Activated T-helper 1 cell treated with anti-CD3 and anti-CD28 coated beads, Interleukin-2, amount 50 U/mL, for 16 hours (primary cell): Measurements from ENCODE around the gene NUP210.

Experiments used
- DNase-seq, 2 donors: peaks; one replicate each; pipeline ENCODE4 v3.0.0-alpha.2; 2020; ENCODE audit warnings: low read depth in 1 of 2, low spot score in 1 of 2

The NUP210 gene

DNA sequence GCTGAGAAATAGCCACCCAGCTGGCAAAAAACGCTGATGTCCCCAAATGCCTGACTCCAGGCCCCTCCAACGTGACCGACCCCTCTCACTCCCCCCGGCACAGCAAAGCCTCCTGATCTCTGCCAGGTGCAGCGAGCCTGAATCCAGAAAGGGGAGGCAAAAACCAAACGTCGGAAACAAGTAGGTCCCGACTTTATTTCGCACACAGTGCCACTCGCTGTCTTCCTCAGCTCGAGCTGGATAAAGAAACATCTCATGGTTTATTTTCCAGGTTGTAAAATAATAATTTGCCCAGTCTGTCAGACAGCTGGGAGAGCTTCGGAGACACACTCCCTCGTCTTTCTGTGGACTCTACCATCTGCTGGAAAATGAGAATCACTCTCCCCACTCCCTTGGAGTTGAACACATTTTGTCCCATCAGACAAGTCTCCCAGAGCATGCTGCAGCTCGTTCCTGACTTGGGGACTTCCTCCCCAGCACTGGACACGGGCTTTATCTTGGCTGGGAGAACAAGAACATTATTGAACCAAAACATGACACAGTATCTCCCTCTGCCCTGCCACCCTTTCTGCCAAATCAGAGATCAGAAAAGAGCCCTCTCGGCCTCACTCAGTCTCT lies 142.8 kb downstream of the NUP210 start:
- DNase-seq: no peak

DNA sequence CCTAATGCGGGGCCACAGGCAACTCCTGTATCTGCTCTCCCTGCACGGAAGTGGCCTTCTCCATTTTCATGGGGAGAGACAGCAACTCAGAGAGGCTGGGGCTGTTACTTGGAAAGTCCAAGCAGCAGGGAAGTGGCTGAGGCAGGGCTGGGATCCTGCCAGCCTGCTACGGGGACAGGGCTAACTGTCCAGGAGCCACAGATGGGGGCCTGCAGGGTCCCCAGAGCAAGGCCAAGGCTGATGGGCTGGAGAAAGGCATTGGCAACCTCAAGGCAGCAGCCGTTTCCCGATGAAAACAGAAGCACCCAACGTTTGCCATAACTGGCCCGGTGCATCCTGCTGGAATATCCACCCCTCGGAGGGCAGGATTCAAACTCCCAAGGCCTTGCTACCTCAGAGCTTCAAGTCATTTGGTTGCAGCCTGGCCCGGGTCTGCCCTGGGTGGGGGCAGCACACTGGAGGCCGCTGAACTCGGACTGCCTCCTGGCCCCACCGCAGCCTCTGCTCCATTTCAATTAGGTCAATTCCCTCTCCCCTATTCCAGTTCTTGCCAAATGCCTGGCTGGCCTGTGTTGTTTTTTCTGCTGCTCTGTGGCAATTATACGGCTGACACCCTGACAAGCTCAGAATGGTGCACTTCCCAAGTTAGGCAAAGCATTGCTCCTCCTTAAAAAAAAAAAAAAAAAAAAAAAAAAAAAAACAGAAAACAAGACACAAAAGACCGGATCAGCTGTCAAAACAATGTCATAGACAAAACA lies 143.5 kb downstream of the NUP210 start:
- no peak for DNase-seq

DNA sequence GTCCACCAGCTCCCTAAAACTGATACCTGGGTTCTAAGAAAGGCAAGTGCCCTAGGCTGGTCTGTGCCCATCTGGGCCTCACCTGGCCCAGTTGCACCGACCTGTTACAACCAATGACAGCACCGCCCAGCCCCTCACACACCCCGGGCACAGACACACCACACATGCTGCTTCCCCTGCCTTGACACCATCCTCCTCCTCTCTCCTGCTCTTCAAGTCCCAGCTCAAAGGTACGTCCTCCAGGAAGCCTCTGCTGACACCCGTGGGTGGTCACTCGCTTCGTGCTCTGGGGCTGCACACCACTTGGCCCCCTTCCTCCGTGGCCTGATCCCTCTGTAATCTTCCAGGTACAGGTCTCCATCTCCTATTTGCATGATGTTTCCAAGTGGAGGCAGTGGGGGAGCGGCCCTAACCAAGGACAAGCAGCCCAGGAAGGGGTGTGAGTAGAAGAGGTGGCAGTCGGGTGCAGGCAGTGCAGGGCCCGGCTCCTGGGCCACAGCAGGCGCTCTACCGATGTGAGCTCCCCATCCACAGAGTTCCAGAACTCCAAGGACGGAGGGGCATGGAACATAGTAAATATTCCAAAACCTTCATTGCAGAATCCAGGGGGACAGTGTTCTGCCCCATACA lies 144.6 kb downstream of the NUP210 start:
- DNase-seq: no peak

DNA sequence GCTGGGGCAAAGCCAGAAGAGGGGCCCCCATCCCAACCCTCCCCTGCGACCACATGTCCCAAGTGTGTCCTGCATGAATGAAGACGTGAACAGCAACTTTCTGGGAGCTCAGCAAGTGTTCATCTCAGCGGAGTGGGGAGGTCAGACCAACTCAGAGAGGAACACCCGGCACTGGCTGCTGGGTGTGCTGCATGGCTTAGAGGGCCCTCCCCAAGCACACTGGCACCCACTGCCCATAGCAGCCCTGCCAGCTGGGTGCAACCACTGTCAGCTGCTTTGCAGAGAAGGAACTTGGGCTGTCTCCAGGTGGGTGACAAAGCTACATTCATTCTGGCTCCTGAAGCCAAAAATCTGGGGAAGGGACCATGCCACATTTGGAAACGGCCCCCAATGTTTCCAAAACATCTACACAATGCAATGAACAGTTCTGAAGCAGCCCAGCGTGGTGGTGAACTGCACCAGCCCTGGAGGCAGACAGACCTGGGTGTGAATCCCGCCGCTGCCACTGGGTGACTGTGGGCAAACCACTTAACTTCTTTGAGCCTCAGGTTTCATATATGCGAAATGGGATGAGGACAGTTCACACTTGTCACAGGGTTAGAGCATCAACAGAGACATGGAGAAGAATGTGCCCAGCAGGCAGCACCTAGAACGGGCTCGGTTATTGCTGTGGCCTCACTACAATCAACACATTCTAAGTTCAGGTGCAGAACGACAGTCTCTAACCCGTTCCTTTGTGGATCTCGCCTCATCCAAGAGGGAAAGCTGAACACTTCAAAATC lies 145.4 kb downstream of the NUP210 start:
- DNase-seq: no peak

DNA sequence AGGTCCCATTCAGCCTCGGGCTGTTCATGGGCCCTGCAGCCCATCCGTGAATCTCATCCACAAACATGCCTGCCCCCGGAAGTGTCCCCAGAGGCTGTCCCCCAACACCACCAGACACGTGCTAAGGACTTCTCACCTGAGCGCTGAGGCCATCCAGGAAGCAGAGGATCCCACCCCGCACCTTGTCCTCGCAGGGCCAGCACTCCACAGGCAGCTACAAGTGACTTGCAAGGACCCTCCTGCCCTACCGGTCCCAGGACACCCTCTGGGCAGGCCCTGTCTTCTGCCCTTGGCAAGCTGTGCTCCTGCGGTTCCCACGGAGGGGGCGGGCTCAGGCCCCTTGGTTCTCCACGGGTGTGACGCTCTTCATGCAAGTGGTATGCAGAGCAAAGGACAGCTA lies 146.0 kb downstream of the NUP210 start:
- no peak for DNase-seq

DNA sequence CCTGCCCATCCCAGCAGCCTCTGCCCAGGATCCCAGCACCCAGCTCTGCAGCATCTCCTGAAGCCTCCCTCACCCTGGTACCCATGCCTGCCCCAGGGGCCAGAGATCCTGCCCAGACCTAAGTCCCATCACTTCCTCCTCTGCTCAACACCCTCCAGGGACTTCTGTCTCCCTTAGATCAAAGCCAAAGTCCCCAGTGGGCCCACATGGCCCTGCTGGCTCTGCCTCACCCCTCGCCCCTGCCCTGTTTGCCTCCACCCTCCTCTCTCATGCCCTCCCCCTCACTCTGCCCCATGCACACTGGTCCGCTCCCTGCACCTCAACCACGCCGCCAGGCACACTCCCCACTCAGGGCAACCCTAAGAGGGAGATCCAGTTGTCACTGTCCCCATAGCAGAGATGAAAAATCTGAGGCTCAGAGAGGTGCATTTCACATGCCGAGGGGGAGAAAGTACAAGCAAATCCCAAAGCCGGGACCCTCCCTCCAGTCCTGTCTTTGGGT lies 146.5 kb downstream of the NUP210 start:
- DNase-seq: no peak

DNA sequence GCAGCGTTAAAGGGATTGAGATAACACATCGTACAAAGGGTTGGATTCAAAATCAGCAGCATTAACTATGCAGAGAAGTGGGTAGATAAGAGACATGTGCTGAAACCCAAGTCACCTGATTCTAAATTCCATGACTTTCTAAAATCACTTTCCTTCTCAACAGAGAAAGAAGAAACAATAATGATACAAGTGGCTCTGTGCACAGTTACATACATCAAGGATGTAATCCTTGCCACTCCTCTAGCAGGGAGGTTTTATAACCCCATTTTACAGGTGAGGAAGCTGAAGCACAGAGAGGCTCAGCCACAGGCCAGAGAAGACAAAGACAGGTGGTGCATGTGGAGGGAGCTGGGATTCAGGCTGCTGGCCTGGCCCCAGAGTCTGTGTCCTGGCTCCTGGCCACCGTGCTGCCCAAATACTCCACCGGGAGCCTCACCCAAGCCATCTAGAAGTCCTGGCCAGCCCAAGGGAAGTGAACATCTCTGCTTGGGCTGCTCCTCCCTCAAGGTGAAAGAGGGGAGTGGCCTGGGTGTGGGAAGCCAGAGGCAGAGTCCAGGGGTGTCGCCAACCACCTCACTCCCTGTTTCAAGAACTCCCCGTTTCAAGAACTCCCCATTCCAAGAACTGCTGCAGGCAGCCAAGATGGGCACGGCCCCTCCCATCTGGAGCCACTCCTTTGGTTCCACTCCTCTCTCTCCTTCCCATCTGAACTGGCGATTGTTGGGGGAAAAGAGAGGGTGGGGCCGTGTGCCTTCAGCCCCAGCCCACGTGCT lies 147.1 kb downstream of the NUP210 start:
- DNase-seq: no peak

DNA sequence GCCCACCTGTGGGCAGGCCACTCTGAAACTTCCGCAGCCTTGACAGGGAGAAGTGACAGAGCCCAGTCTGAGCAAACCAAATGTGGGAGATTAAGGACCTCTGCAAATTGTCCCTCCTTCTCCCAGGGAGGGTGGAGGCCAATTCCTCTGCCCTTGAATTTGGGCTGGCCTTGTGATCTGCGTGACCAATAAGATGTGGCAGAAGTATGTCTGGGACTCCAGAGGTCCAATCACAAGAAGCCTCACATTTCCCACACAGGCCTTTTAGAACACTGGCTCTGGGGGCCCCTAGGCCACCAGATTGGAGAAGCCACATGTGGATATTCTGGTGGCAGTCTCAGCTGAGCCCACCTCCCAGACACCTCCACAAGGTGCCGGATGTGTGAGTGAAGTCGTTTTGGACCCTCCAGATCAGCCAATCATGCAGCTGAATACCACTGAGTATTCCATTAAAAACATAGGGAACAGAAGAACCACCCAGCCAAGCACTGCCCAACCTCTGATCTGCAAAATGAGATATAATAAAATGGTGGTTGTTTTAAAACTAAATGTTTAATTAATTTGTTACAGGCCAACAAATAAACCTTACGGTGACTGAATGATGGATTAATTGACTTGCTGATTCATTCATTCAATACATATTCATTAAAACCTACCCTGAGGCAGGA lies 150.3 kb downstream of the NUP210 start:
- DNase-seq: no peak

DNA sequence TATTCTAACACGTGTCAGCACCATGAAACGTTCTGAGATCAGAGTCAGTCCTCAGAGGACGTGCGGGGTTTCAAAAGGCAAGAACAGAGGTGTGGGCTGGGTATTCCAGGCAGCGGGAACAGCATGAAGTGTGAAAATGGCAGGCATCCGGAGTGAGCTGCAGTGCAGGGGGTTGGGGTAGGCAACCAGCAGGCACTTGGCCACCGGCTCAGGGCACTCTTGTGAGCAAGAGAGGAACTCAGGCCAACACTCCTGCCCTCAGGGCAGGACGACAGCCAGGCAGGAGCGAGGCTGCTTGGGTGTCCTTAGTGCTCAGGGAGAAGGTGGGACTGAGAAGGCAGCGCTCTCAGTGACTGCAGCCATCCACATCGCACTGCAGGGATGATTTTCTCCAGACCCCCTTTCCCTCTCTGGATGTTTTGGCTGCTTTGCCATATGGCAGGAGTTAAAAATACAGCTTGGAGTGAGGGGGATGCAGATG lies 151.1 kb downstream of the NUP210 start:
- DNase-seq: no peak

DNA sequence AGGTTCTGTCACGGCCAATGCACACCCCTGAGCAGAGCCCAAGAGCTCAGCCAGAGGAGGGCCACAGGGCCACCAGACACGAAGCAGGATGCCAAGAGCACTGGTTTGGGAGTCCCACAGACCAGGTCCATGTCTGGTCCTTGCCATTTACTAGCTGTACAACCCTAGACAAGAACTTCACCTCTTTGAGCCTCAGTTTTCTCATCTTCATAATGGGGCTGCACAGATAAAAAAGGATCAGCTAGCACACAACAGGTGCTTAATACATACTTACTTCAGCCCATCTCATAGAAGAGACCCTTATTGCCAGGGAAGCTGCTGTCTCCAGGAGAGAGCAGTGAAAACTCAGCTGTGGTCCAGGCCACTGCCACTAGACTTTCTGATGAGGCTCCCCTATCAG lies 152.0 kb downstream of the NUP210 start:
- no peak for DNase-seq

DNA sequence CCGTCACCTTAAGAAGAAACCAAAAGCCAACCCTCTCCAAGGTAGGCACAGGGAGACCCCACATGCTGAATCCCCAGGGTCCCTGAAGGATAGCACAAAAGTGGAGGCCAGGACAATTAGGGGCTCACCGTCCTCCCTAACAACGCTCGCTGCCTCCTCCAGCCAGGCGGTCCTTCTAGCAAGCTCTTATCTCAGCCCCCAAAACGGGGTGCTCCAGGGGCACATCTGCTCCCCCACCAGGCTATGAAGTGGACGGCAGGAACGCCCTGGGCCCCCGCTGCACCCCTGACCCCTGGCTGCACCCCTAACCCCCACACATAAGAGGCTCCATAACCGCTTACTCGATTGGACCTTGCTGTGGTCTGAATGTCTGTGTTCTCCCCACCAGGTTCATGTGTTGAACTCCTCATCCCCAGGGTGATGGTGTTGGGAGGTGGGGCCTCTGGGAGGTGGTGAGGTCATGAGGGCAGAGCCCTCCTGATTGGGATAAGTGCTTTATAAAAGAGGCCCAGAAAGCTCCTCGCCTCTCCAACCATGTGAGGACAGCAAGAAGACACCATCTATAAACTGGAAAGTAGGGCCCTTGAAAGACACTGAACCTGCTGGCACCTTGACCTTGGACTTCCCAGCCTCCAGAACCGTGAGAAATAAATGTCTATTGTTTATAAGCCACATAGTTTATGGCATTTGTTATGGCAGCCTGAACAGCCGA lies 153.3 kb downstream of the NUP210 start:
- no peak for DNase-seq
